GM19023 (cell line): Measurements from ENCODE around the gene ZNF230.

Source experiments
- ATAC-seq: cut with Tn5 transposase; IDR thresholded peaks from one replicate; pipeline ENCODE4 v1.9.1; 2021; ENCODE audit warnings: mild to moderate bottlenecking, moderate library complexity; ENCODE audit not compliant: unreplicated experiment

The ZNF230 gene

DNA sequence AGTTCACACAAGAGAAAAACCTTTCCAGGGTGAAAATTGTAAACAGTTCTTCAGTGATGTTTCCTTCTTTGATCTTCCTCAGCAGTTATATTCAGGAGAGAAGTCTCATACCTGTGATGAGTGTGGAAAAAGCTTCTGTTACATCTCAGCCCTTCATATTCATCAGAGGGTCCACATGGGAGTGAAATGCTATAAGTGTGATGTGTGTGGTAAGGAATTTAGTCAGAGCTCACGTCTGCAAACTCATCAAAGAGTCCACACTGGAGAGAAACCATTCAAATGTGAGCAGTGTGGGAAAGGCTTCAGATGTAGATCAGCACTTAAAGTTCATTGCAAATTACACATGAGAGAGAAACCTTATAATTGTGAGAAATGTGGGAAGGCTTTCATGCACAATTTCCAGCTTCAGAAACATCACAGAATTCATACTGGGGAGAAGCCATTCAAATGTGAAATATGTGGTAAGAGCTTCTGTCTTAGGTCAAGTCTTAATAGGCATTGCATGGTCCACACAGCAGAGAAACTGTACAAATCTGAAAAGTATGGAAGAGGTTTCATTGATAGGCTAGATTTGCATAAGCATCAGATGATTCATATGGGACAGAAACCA lies 29.3 kb downstream of the ZNF230 start:
- no peak for ATAC-seq

DNA sequence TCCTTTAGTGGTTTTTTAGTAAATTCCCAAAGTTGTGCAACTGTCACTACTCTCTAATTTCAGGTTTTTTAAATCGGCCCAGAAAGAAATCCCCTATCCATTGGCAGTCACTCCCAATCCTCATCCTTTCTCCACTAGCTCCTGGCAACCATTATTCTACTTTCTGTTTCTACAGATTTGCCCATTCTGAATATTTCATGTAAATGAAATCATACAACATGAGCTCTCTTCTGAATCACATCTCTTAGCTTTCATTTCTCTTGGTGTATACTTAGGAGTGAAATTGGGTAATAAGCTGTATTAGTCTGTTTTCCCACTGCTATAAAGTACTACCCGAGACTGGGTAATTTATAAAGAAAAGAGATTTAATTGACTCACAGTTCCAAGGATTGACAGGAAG lies 39.4 kb downstream of the ZNF230 start:
- ATAC-seq, result no peak

DNA sequence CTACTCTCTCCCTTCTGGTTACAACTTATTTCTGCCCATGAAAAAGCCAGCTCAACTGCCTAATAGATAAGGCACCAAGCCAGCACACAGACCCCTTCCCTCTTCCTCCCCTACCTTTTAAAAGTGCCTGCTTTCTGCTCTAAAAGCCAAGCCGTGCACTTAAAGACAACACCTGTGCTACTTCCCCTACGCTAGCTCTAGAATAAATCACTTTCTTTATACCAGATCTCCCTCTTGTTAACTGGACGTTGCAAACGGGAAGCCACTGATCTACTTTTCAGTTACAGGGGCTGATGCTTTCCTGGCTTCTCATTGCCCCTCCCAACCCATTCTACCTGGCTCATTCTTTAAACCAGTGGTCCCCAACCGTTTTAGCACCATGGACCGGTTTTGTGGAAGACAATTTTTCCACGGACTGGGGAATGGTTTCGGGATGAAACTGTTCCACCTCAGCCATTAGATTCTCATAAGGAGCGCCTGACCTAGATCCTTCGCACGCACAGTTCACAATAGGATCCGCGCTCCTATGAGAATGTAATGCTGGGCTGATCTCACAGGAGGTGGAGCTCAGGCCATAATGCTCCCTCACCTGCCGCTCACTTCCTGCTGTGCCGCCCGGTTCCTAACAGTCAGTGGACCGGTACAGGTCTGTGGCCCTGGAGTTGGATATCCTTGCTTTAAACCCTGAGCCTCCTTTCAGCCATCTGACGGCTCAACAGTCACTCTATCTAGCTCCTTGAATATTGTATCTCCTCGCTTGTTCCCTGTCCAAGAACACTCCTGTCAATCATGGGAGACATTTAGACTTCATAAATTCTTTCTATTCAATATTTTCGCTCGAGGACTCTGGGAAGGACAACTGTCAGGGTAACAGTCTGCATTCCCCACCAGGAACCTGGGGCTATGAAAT lies 48.2 kb downstream of the ZNF230 start:
- ATAC-seq, result peak; percentile 14

- peak; percentile 64 for ATAC-seq
Observed at GRCh38 chr19:44051650-44052402, 49.1 kb downstream of the ZNF230 start, which contains the start of gene ZNF223. Gene ZNF223 (plus strand): TSS chr19:44052036. CDS start chr19:44055177, 3,141 bp downstream.

GRCh38 chr19:44055870-44056269 lies 53.1 kb downstream of the ZNF230 start:
- ATAC-seq, result no peak

GRCh38 chr19:44059229-44059628 lies 56.5 kb downstream of the ZNF230 start:
- no peak for ATAC-seq

DNA sequence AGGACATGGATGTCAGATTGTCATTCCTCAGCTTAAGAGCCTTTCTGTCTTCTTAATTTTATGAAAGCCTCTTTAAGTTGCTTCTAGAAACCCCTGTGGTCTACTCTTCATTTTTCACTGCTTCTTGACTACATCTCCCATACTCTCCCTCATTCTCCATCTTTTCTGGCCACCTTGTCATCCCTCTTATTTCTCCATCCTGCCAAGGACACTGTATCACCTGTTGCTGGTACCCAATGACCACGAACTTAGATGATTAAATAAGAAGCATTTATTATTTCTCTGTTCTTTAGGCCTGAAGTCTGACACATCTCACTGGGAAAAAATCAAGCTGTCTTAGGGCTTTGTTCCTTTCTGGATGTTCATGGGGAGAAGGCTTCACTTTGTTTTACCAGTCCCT lies 58.3 kb downstream of the ZNF230 start:
- no peak for ATAC-seq
